HepG2 (cell line): ENCODE results near the gene GLOD5. TPM values are rescaled to one million over a fixed set of nuclear protein-coding genes. Genes with fewer than 3 reads are reported as not detected.

Source experiments
- MAZ ChIP-seq, 2 experiments: sonication (generic) in 1 of 2; formaldehyde crosslinking in 1 of 2; IDR thresholded peaks; 2 replicates each; pipeline versions ENCODE4 v1.5.0 to v1.6.1; 2012 to 2020; ENCODE audit warnings: low read depth in 2 of 2, mild to moderate bottlenecking in 2 of 2, borderline replicate concordance in 1 of 2, improper control_type of control experiment in 1 of 2, low read length in 1 of 2, missing genetic modification reagents in 1 of 2, moderate library complexity in 1 of 2
- MIER3 ChIP-seq: IDR thresholded peaks from 2 replicates; pipeline ENCODE4 v1.6.1; 2016; ENCODE audit warnings: missing compliant biosample characterization, borderline replicate concordance
- SNAPC4 ChIP-seq: sonication (generic); formaldehyde crosslinking; IDR thresholded peaks from 2 replicates; pipeline ENCODE4 v1.4.0; 2020; ENCODE audit warnings: mild to moderate bottlenecking, missing genetic modification reagents
- SPEN ChIP-seq: sonication (generic); formaldehyde crosslinking; IDR thresholded peaks from 2 replicates; pipeline ENCODE4 v1.5.1; 2020; ENCODE audit warnings: low read depth, mild to moderate bottlenecking, missing genetic modification reagents
- ZFX ChIP-seq: sonication (generic); formaldehyde crosslinking; IDR thresholded peaks from 2 replicates; pipeline ENCODE4 v1.4.0; 2020; ENCODE audit warnings: mild to moderate bottlenecking, low read depth, missing genetic modification reagents, moderate library complexity
- ZGPAT ChIP-seq: IDR thresholded peaks from 2 replicates; pipeline ENCODE4 v1.6.1; 2016; ENCODE audit warnings: mild to moderate bottlenecking
- ZNF142 ChIP-seq: sonication (generic); formaldehyde crosslinking; IDR thresholded peaks from 2 replicates; pipeline ENCODE4 v1.4.0; 2020; ENCODE audit warnings: missing genetic modification reagents
- ZNF609 ChIP-seq: sonication (generic); formaldehyde crosslinking; IDR thresholded peaks from 2 replicates; pipeline ENCODE4 v1.4.0; 2020; ENCODE audit warnings: mild to moderate bottlenecking, missing genetic modification reagents, borderline replicate concordance
- polyA plus RNA-seq, 8 experiments: library from polyadenylated mRNA; depleted of rRNA in 3 of 8; stranded (reverse) in 7 of 8; unstranded in 1 of 8; fragments of >200 nt; fragmentation: Illumina TruSeq in 4 of 8; extraction: Trizol in 4 of 8; gene quantifications; 2 replicates each; pipeline versions ENCODE4 v1.2.1 to v1.2.3, GENCODE V29; 2011 to 2016; ENCODE audit warnings: low read depth in 4 of 8, missing spikeins in 1 of 8, mixed read lengths in 1 of 8; ENCODE audit not compliant: insufficient read depth in 1 of 8
- total RNA-seq, 5 experiments: library from RNA; depleted of rRNA; stranded (reverse); fragments of >200 nt; fragmentation: Illumina TruSeq; extraction: Trizol; gene quantifications; 2 replicates each; pipeline ENCODE4 v1.2.3, GENCODE V29; 2016; ENCODE audit warnings: low read depth in 1 of 5

The GLOD5 gene
- total and polyA plus RNA-seq, 2 of the 13 experiments (the other 11 are each of a cell fraction or from before 2014, with no cell fraction given) = 0.93 to 1.3 TPM

GRCh38 chrX:48737213-48737938 lies 24.2 kb upstream of the GLOD5 start (continued):
- TF ChIP-seq ZNF142 (CRISPR knock-in tag) (no peak), ZFX (peak; percentile 82), ZNF609 (no peak), MAZ (IDR thresholded peaks at IDR 0.05; ENCODE audit: borderline replicate concordance, low read depth, low read length) (peak; percentile 65; the same call in 1 of the 2 replicates), MAZ (CRISPR knock-in tag; IDR thresholded peaks at IDR 0.05; ENCODE audit: low read depth) (no peak), MIER3 (CRISPR knock-in tag) (no peak), SNAPC4 (CRISPR knock-in tag) (no peak), ZGPAT (peak; percentile 29; the same call in 1 of the 2 replicates), SPEN (CRISPR knock-in tag) (no peak)
